HCT116 (cell line): ENCODE data around the gene SAPCD2. TPM values are rescaled to one million over a fixed set of nuclear protein-coding genes. Genes with fewer than 3 reads are reported as not detected.

Source experiments
- ATAC-seq: fragments of 200-7000 bp; cut with Tn5 transposase; 2 replicates; pipeline ENCODE4 v1.9.1; 2020; ENCODE audit warnings: mild to moderate bottlenecking, moderate library complexity
- BruUV-seq: library from RNA; stranded (reverse); fragments of 400-500 nt; replicated peaks from 2 replicates; lab custom pipeline; 2021; lab: Mats Ljungman, UMichigan
- CTCF ChIA-PET: fragments of 300-600 bp; sonication (Branson Sonifier 250); formaldehyde crosslinking; loops from one replicate; lab custom pipeline; 2021; ENCODE audit warnings: antibody characterized with exemption; lab: Charles Lee
- POLR2A ChIA-PET: fragments of 300-600, 350-600 bp; sonication (Branson Sonifier 250); formaldehyde crosslinking; loops from one replicate; lab custom pipeline; 2021; ENCODE audit warnings: antibody characterized with exemption; lab: Charles Lee
- RAD21 ChIA-PET, 2 experiments: fragments of 300-600 bp; sonication (Branson Sonifier 250); formaldehyde crosslinking; loops; one replicate each; lab custom pipeline; 2023; ENCODE audit warnings: low total read pairs in 2 of 2; ENCODE audit not compliant: uncharacterized antibody in 2 of 2, unreplicated experiment in 2 of 2, low non-redundant PET in 1 of 2; lab: Charles Lee
- DNase-seq: peaks from one replicate; pipeline ENCODE4 v3.0.0-alpha.2; 2010; ENCODE audit warnings: low read depth, low spot score
- H2AFZ ChIP-seq: fragments of 200-600 bp; shearing (Covaris generic), sonication (generic); 2 replicates; pipeline ENCODE4 v1.6.1; 2017; ENCODE audit warnings: low read depth, mixed run types, mixed read lengths, antibody characterized with exemption, low read length; ENCODE audit not compliant: poor library complexity, severe bottlenecking
- H3K27ac ChIP-seq: 2 replicates; pipeline ENCODE4 v1.5.1; 2012; ENCODE audit warnings: low read depth, low read length
- H3K27me3 ChIP-seq: fragments of 200-600 bp; sonication (generic); 2 replicates; pipeline ENCODE4 v1.6.1; 2016; ENCODE audit warnings: mixed run types, low read length, mixed read lengths; ENCODE audit not compliant: insufficient read depth
- H3K36me3 ChIP-seq, 2 experiments: fragments of 200-500 bp in 1 of 2; fragments of 200-600 bp in 1 of 2; sonication (Bioruptor generic) in 1 of 2; sonication (generic) in 1 of 2; 2 replicates each; pipeline versions ENCODE4 v1.5.1 to v1.6.1; 2014 to 2016; ENCODE audit warnings: low read length in 2 of 2, inconsistent platforms in 1 of 2, mixed read lengths in 1 of 2, mixed run types in 1 of 2; ENCODE audit not compliant: insufficient read depth in 2 of 2, control insufficient read depth in 1 of 2
- H3K4me1 ChIP-seq, 2 experiments: fragments of 200-600 bp in 1 of 2; sonication (generic) in 1 of 2; 2 replicates each; pipeline versions ENCODE4 v1.5.1 to v1.6.1; 2012 to 2017; ENCODE audit warnings: low read length in 2 of 2, inconsistent platforms in 1 of 2, mild to moderate bottlenecking in 1 of 2, mixed read lengths in 1 of 2, mixed run types in 1 of 2, moderate library complexity in 1 of 2; ENCODE audit not compliant: insufficient read depth in 2 of 2, control insufficient read depth in 1 of 2
- H3K4me2 ChIP-seq: fragments of 200-600 bp; sonication (generic); 2 replicates; pipeline ENCODE4 v1.6.1; 2017; ENCODE audit warnings: mixed run types, low read length, mixed read lengths
- H3K4me3 ChIP-seq, 2 experiments: fragments of 200-600 bp in 1 of 2; sonication (generic) in 1 of 2; replicated peaks in 1 of 2; 2 replicates each; pipeline ENCODE4 v1.5.1; 2011 to 2016; ENCODE audit warnings: low read length in 2 of 2, control low read depth in 1 of 2, low read depth in 1 of 2, mild to moderate bottlenecking in 1 of 2, mixed read lengths in 1 of 2, mixed run types in 1 of 2
- H3K79me2 ChIP-seq: fragments of 200-600 bp; sonication (generic); 2 replicates; pipeline ENCODE4 v1.6.1; 2017; ENCODE audit warnings: mild to moderate bottlenecking, mixed run types, low read length, moderate library complexity, mixed read lengths; ENCODE audit not compliant: insufficient read depth
- H3K9ac ChIP-seq: fragments of 200-600 bp; sonication (generic); 2 replicates; pipeline ENCODE4 v1.6.1; 2016; ENCODE audit warnings: low read length, mixed read lengths
- H3K9me2 ChIP-seq: fragments of 200-600 bp; sonication (generic), shearing (Covaris generic); 2 replicates; pipeline ENCODE4 v1.6.1; 2017; ENCODE audit warnings: mixed run types, mild to moderate bottlenecking, moderate library complexity; ENCODE audit not compliant: insufficient read depth
- H3K9me3 ChIP-seq, 2 experiments: fragments of 200-500 bp in 1 of 2; fragments of 200-600 bp in 1 of 2; sonication (Bioruptor generic) in 1 of 2; sonication (generic) in 1 of 2; 2 replicates each; pipeline ENCODE4 v1.6.1; 2014 to 2017; ENCODE audit warnings: low read length in 2 of 2, mixed read lengths in 2 of 2, inconsistent platforms in 1 of 2, low read depth in 1 of 2, mild to moderate bottlenecking in 1 of 2, mixed run types in 1 of 2, moderate library complexity in 1 of 2; ENCODE audit not compliant: control insufficient read depth in 1 of 2, insufficient read depth in 1 of 2
- H4K20me1 ChIP-seq: fragments of 200-600 bp; sonication (generic), shearing (Covaris generic); 2 replicates; pipeline ENCODE4 v1.6.1; 2017; ENCODE audit warnings: mixed run types, mild to moderate bottlenecking, moderate library complexity; ENCODE audit not compliant: insufficient read depth
- CBX3 ChIP-seq: IDR thresholded peaks from 2 replicates; pipeline ENCODE4 v1.6.1; 2012; ENCODE audit warnings: low read depth
- CEBPB ChIP-seq: IDR thresholded peaks from 2 replicates; pipeline ENCODE4 v1.6.1; 2012; ENCODE audit warnings: low read depth
- ELF1 ChIP-seq: IDR thresholded peaks from 2 replicates; pipeline ENCODE4 v1.6.1; 2012; ENCODE audit warnings: low read depth, borderline replicate concordance
- EZH2 ChIP-seq: fragments of 200-600 bp; sonication (generic); IDR thresholded peaks from 2 replicates; pipeline ENCODE4 v1.6.1; 2017; ENCODE audit warnings: antibody characterized with exemption, mixed run types
- EZH2phosphoT487 ChIP-seq: fragments of 200-600 bp; IDR thresholded peaks from 2 replicates; pipeline ENCODE4 v1.6.1; 2018; ENCODE audit warnings: antibody characterized with exemption, borderline replicate concordance
- FOSL1 ChIP-seq: IDR thresholded peaks from 2 replicates; pipeline ENCODE4 v1.6.1; 2012; ENCODE audit warnings: low read depth
- JUND ChIP-seq: IDR thresholded peaks from 2 replicates; pipeline ENCODE4 v1.6.1; 2012
- POLR2A ChIP-seq: IDR thresholded peaks from 2 replicates; pipeline ENCODE4 v1.7.0; 2011; ENCODE audit warnings: borderline replicate concordance; ENCODE audit not compliant: insufficient read depth, insufficient read length; ENCODE audit errors: extremely low read depth
- POLR2AphosphoS5 ChIP-seq: IDR thresholded peaks from 2 replicates; pipeline ENCODE4 v1.6.1; 2011; ENCODE audit warnings: mild to moderate bottlenecking, low read depth, low read length, moderate library complexity
- RAD21 ChIP-seq: IDR thresholded peaks from 2 replicates; pipeline ENCODE4 v1.6.1; 2012; ENCODE audit warnings: low read depth, mild to moderate bottlenecking
- SIN3A ChIP-seq: IDR thresholded peaks from 2 replicates; pipeline ENCODE4 v1.6.1; 2012; ENCODE audit warnings: low read depth
- SRF ChIP-seq: IDR thresholded peaks from 2 replicates; pipeline ENCODE4 v1.6.1; 2012; ENCODE audit warnings: low read depth
- YY1 ChIP-seq: IDR thresholded peaks from 2 replicates; pipeline ENCODE4 v1.6.1; 2011; ENCODE audit warnings: low read length, low read depth, moderate library complexity, mild to moderate bottlenecking; ENCODE audit not compliant: insufficient replicate concordance; ENCODE audit errors: extremely low read depth
- ZNF274 ChIP-seq: fragments of 200-500 bp; sonication (Bioruptor generic); IDR thresholded peaks from 2 replicates; pipeline ENCODE4 v1.6.1; 2014; ENCODE audit warnings: mild to moderate bottlenecking, low read depth, low read length, inconsistent platforms
- intact Hi-C: fragments of 100-400 bp; cut with micrococcal nuclease; formaldehyde crosslinking; loops from 2 replicates; pipeline ENCODE4 v1.10.0; 2022
- total RNA-seq: library from RNA; stranded (reverse); gene quantifications from one replicate; pipeline ENCODE4 v1.2.1, GENCODE V29; 2021; ENCODE audit not compliant: unreplicated experiment
- TF ChIP-seq, protein P1 (sequence below): IDR thresholded peaks from 2 replicates; pipeline ENCODE4 v1.6.1; 2012
- TF ChIP-seq, protein P2 (sequence below): IDR thresholded peaks from 2 replicates; pipeline ENCODE4 v1.6.1; 2012; ENCODE audit warnings: low read depth
- TF ChIP-seq, protein P3 (sequence below), 3 experiments: fragments of 200-600 bp in 1 of 3; sonication (generic) in 1 of 3; IDR thresholded peaks in 2 of 3; conservative IDR thresholded peaks in 1 of 3; 2 replicates each; pipeline ENCODE4 v1.5.1; 2012 to 2017; ENCODE audit warnings: low read depth in 2 of 3, low read length in 2 of 3, antibody characterized with exemption in 1 of 3, borderline replicate concordance in 1 of 3, control low read depth in 1 of 3, mild to moderate bottlenecking in 1 of 3, mixed read lengths in 1 of 3, mixed run types in 1 of 3, moderate library complexity in 1 of 3; ENCODE audit not compliant: insufficient read depth in 1 of 3
- TF ChIP-seq, protein P4 (sequence below): IDR thresholded peaks from 2 replicates; pipeline ENCODE4 v1.6.1; 2011; ENCODE audit warnings: mild to moderate bottlenecking, low read length, moderate library complexity; ENCODE audit not compliant: insufficient replicate concordance; ENCODE audit errors: extremely low read depth
- TF ChIP-seq, protein P5 (sequence below): IDR thresholded peaks from 2 replicates; pipeline ENCODE4 v1.6.1; 2012

Gene SAPCD2
- total RNA-seq, 1 experiment from 2014 or later = 71.7 TPM

DNA sequence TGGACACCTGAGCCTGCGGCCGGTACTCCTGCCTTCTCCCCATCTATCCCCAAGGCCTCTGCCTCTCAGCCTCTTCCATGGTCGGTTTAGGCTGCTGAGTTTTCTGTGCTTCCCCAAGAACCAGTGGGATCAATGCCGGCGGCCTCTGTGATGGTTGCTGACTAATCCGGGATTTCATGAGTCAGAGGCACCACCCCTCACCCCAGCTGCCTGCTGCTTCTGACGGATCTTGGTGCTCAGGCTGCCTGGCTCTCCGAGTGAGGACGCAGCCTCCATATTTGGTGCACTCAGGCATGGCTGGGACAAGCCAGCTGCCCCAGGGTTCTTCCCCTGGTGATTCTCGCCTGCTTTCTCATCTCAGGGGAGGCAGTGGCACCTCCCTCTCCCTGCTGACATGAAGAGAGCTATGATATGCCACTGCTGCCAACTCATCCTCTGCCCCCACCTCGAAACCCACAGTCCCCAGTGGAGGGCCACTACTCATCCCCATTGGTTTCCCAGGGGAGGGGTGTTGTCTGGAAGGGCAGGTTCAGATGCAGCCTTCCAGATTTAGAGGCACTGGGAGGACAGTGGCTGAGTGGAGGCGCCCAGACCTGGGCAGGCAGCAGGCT, 13.1 kb upstream of the SAPCD2 start:
- Histone ChIP-seq H3K27me3 (no peaks in the 10 kb centered on the region), H3K27ac (peak overlapping the region; percentile 98), H3K4me2 (peak overlapping the region; percentile 98), H3K4me1 (peaks cover 38 to 63% of the 10 kb centered on the region in 2 experiments), H4K20me1 (no peaks in the 10 kb centered on the region), H3K79me2 (peaks cover 14% of the 10 kb centered on the region; the same call in 1 of the 2 replicates), H3K9ac (peak overlapping the region; percentile 50), H3K4me3 (peak overlapping the region in 1 of 2 experiments; percentile 23; a peak in 3 of 4 replicates), H2AFZ (no peak overlapping the region), H3K36me3 (peaks cover 0 to 5% of the 10 kb centered on the region in 2 experiments; a peak in 1 of 4 replicates), H3K9me3 (no peaks in the 10 kb centered on the region), H3K9me2 (no peaks in the 10 kb centered on the region)
- ChIA-PET RAD21 (interaction anchor here in 1 of 2 experiments (0.6 kb wide), 1 partner anchor 11 kb away, joined by 4 read pairs; no protein-coding TSS in a partner anchor), POLR2A (interaction anchor here (4.8 kb wide), 1 partner anchor 14 kb away, joined by 43 read pairs; the partner anchor contains the start of gene SAPCD2), CTCF (interaction anchor here (1.6 to 4.8 kb wide), 3 partner anchors 14 to 37 kb away, joined by 3 to 49 read pairs (median 9); partner anchors contain the start of genes NPDC1 and SAPCD2)
- no TSS peak for BruUV-seq
- intact Hi-C loops = no loop called here
- DNase-seq (peak; percentile 94), ATAC-seq (peak; percentile 49)
- TF ChIP-seq JUND (no peak), POLR2A (no peak), FOSL1 (no peak), CBX3 (no peak), SIN3A (no peak), ZNF274 (no peak), ELF1 (no peak), RAD21 (no peak), POLR2AphosphoS5 (peak; percentile 63; the same call in 1 of the 2 replicates), EZH2 (no peak), YY1 (peak; percentile 68), CEBPB (no peak), SRF (no peak), EZH2phosphoT487 (no peak)
- TF ChIP-seq, protein P1, sequence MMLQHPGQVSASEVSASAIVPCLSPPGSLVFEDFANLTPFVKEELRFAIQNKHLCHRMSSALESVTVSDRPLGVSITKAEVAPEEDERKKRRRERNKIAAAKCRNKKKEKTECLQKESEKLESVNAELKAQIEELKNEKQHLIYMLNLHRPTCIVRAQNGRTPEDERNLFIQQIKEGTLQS = no peak
- TF ChIP-seq, protein P2, sequence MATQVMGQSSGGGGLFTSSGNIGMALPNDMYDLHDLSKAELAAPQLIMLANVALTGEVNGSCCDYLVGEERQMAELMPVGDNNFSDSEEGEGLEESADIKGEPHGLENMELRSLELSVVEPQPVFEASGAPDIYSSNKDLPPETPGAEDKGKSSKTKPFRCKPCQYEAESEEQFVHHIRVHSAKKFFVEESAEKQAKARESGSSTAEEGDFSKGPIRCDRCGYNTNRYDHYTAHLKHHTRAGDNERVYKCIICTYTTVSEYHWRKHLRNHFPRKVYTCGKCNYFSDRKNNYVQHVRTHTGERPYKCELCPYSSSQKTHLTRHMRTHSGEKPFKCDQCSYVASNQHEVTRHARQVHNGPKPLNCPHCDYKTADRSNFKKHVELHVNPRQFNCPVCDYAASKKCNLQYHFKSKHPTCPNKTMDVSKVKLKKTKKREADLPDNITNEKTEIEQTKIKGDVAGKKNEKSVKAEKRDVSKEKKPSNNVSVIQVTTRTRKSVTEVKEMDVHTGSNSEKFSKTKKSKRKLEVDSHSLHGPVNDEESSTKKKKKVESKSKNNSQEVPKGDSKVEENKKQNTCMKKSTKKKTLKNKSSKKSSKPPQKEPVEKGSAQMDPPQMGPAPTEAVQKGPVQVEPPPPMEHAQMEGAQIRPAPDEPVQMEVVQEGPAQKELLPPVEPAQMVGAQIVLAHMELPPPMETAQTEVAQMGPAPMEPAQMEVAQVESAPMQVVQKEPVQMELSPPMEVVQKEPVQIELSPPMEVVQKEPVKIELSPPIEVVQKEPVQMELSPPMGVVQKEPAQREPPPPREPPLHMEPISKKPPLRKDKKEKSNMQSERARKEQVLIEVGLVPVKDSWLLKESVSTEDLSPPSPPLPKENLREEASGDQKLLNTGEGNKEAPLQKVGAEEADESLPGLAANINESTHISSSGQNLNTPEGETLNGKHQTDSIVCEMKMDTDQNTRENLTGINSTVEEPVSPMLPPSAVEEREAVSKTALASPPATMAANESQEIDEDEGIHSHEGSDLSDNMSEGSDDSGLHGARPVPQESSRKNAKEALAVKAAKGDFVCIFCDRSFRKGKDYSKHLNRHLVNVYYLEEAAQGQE = no peak
- TF ChIP-seq, protein P3, sequence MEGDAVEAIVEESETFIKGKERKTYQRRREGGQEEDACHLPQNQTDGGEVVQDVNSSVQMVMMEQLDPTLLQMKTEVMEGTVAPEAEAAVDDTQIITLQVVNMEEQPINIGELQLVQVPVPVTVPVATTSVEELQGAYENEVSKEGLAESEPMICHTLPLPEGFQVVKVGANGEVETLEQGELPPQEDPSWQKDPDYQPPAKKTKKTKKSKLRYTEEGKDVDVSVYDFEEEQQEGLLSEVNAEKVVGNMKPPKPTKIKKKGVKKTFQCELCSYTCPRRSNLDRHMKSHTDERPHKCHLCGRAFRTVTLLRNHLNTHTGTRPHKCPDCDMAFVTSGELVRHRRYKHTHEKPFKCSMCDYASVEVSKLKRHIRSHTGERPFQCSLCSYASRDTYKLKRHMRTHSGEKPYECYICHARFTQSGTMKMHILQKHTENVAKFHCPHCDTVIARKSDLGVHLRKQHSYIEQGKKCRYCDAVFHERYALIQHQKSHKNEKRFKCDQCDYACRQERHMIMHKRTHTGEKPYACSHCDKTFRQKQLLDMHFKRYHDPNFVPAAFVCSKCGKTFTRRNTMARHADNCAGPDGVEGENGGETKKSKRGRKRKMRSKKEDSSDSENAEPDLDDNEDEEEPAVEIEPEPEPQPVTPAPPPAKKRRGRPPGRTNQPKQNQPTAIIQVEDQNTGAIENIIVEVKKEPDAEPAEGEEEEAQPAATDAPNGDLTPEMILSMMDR (IDR thresholded peaks at IDR 0.05 in 2 of 3, conservative IDR thresholded peaks at IDR 0.05 in 1 of 3; ENCODE audit: borderline replicate concordance in 1 of 3, insufficient read depth in 1 of 3, low read depth in 2 of 3, low read length in 2 of 3) = no peak
- TF ChIP-seq, protein P4, sequence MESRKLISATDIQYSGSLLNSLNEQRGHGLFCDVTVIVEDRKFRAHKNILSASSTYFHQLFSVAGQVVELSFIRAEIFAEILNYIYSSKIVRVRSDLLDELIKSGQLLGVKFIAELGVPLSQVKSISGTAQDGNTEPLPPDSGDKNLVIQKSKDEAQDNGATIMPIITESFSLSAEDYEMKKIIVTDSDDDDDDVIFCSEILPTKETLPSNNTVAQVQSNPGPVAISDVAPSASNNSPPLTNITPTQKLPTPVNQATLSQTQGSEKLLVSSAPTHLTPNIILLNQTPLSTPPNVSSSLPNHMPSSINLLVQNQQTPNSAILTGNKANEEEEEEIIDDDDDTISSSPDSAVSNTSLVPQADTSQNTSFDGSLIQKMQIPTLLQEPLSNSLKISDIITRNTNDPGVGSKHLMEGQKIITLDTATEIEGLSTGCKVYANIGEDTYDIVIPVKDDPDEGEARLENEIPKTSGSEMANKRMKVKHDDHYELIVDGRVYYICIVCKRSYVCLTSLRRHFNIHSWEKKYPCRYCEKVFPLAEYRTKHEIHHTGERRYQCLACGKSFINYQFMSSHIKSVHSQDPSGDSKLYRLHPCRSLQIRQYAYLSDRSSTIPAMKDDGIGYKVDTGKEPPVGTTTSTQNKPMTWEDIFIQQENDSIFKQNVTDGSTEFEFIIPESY = peak; percentile 77
- TF ChIP-seq, protein P5, sequence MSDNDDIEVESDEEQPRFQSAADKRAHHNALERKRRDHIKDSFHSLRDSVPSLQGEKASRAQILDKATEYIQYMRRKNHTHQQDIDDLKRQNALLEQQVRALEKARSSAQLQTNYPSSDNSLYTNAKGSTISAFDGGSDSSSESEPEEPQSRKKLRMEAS = no peak
